ENCODE data around the gene CDC14B. TPM values are rescaled to one million over a fixed set of nuclear protein-coding genes. Genes with fewer than 3 reads are reported as not detected.
"Not testable (repeated sequence)": the region's sequence is repeated elsewhere in the genome, so short reads cannot be mapped to it uniquely, and the experiment has no call there.

Gene CDC14B
- total RNA-seq, 1 donor from 2014 or later: 18.6 TPM

DNA sequence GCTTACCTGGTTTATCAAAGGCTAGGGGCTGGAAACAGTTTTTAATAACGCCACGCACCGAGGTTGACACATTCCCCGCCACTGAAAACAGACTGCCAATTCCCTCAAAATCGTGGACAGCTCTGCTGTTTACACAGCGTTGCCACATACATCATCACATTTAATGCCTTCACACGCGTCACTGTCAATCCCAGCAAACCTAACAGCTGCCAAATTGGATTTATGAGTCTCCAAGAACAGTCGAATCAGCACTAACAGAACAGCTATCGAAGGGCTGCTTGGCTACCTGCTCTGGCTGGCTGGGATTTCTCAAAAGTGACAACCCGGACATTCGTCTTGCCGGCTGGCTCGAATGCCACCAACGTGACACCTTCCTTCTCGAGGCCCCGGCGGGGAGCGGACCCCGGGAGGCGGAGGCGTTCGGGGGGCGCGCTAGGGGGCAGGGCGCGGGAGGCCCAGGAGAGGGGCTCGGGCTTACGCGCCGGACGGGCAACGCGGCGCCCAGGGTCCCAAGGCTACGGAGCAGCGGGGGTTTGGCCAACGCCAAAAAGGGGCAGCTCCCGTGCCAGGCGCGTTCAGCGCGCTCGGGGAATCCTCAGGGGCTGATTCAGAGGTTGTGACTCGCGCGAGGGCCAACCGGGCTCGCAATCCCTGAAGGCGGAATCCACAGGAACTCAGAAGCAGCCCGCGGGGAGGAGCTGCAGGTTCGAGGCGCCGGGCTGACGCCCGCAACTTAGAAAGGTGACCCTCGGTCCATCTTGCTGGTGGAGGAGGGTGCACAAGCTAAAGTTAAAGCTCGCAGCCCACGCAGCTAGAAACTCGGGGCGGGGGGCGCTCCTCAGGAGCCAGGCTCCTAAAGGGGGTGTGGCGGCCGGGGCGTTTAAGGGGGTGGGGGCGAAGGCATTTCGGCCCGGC lies 1.2 kb downstream of the CDC14B start:
- Mint-ChIP-seq H3K27ac (ENCODE audit: unreplicated experiment) (peak overlapping the region; percentile 57), H3K36me3 (ENCODE audit: unreplicated experiment) (no peaks in the 10 kb centered on the region), H3K27me3 (ENCODE audit: unreplicated experiment) (no peaks in the 10 kb centered on the region), H3K9me3 (ENCODE audit: unreplicated experiment) (no peaks in the 10 kb centered on the region), H3K4me1 (ENCODE audit: unreplicated experiment) (peaks cover 15% of the 10 kb centered on the region), H3K4me3 (ENCODE audit: unreplicated experiment) (peak overlapping the region; percentile 78)
- DNase-seq (ENCODE audit: extremely low spot score, unreplicated experiment): no peak
- TF ChIP-seq, protein P1, sequence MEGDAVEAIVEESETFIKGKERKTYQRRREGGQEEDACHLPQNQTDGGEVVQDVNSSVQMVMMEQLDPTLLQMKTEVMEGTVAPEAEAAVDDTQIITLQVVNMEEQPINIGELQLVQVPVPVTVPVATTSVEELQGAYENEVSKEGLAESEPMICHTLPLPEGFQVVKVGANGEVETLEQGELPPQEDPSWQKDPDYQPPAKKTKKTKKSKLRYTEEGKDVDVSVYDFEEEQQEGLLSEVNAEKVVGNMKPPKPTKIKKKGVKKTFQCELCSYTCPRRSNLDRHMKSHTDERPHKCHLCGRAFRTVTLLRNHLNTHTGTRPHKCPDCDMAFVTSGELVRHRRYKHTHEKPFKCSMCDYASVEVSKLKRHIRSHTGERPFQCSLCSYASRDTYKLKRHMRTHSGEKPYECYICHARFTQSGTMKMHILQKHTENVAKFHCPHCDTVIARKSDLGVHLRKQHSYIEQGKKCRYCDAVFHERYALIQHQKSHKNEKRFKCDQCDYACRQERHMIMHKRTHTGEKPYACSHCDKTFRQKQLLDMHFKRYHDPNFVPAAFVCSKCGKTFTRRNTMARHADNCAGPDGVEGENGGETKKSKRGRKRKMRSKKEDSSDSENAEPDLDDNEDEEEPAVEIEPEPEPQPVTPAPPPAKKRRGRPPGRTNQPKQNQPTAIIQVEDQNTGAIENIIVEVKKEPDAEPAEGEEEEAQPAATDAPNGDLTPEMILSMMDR (IDR thresholded peaks at IDR 0.05): no peak

DNA sequence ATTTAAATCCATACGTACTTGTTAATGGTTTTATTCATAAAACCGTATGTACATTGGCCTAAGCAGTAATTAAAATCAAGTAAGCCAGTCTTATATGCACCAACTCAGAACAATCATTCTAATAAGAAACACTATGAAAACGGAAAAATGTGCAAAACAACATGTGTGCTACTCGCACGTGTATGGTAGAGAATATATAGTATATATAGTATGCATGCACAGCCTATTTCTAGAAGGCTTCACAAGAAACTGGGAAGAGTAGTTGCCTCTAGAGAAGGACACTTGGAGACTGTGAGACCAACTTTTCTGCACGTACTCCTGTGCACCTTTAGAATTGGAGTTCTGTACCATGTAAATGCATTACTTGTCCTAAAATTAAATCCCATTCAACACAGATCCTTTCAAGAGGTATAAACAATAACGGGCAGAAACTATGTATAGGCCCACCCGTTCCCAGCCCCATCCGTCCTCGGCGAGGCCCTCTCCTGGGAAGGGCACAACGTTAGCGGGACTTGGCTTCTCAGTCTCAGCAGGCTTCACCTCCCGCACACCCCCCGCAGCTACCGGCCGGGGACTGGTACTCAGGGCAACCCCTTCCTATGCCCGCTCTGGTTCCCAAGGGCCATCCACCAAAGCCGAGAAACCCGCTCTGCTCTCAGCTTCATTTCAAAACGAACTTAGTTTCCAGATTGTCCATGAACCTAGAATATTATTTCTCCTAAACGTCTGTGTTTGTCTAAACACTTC lies 2.0 kb downstream of the CDC14B start:
- peaks cover 22% of the 10 kb centered on the region for H3K4me1 Mint-ChIP-seq (ENCODE audit: unreplicated experiment)

DNA sequence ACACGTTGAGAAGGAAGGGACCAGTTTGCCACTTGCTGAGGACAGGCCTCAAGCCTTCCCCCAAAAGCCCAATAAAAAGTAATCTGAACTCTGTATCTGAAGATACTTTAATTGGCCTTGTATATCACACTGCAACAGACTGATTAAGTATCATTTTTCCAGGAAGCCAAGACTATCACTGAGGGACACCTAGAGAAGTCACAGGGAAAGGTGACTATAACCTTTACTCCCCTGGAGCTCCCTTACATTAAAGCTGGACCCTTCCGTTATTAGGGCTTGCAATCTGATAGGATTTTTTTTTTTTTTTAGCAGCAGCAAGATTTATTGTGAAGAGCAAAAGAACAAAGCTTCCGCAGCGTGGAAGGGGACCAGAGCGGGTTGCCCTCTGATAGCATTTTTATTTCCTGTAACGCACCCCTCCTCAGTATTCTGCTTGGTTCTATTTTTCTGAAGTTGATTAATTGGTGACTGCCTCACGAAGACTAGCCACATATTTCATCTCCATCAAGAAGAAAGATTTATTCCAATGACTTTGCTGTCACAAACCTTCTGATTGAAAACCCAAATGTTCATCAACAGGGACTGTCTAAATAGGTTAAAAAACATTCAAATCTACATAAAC lies 2.7 kb downstream of the CDC14B start:
- Mint-ChIP-seq H3K36me3 (ENCODE audit: unreplicated experiment) (no peaks in the 10 kb centered on the region), H3K27me3 (ENCODE audit: unreplicated experiment) (no peaks in the 10 kb centered on the region), H3K4me1 (ENCODE audit: unreplicated experiment) (peaks cover 29% of the 10 kb centered on the region), H3K27ac (ENCODE audit: unreplicated experiment) (no peak overlapping the region), H3K4me3 (ENCODE audit: unreplicated experiment) (no peak overlapping the region), H3K9me3 (ENCODE audit: unreplicated experiment) (no peaks in the 10 kb centered on the region)
- TF ChIP-seq, protein P1 (IDR thresholded peaks at IDR 0.05): no peak
- DNase-seq (ENCODE audit: extremely low spot score, unreplicated experiment): no peak

More for the DNA sequence above, 2.0 kb downstream of the CDC14B start:
- DNase-seq (ENCODE audit: extremely low spot score, unreplicated experiment): no peak
- TF ChIP-seq, protein P1 (IDR thresholded peaks at IDR 0.05): no peak
- Mint-ChIP-seq H3K27ac (ENCODE audit: unreplicated experiment) (peak overlapping the region; percentile 57), H3K9me3 (ENCODE audit: unreplicated experiment) (no peaks in the 10 kb centered on the region), H3K4me3 (ENCODE audit: unreplicated experiment) (peak overlapping the region; percentile 78), H3K36me3 (ENCODE audit: unreplicated experiment) (no peaks in the 10 kb centered on the region), H3K27me3 (ENCODE audit: unreplicated experiment) (no peaks in the 10 kb centered on the region)

DNA sequence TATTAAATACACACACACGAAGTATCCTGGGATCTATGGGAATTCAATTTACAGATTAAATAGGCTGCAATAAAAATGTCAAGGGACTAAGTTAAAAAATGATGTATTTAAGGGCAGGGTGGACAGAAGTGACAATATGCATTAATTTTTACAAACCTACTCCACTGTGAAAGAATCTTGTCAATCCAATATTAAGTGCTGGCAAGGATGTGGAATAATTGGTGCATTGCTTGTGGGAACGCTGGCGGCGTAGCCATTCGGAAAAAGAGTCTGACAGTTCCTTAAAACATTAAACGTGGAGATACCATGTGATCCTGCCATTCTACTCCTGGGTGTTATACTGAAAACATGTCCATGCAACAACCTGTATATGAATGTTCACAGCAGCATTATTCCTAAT lies 4.2 kb downstream of the CDC14B start:
- no peak overlapping the region for H3K27ac Mint-ChIP-seq (ENCODE audit: unreplicated experiment)
- DNase-seq (ENCODE audit: extremely low spot score, unreplicated experiment): no peak
- H3K36me3 Mint-ChIP-seq (ENCODE audit: unreplicated experiment): no peaks in the 10 kb centered on the region
- no peak overlapping the region for H3K4me3 Mint-ChIP-seq (ENCODE audit: unreplicated experiment)
- peaks cover 41% of the 10 kb centered on the region for H3K4me1 Mint-ChIP-seq (ENCODE audit: unreplicated experiment)
- H3K27me3 Mint-ChIP-seq (ENCODE audit: unreplicated experiment): no peaks in the 10 kb centered on the region
- no peaks in the 10 kb centered on the region for H3K9me3 Mint-ChIP-seq (ENCODE audit: unreplicated experiment)
- TF ChIP-seq, protein P1 (IDR thresholded peaks at IDR 0.05): no peak

DNA sequence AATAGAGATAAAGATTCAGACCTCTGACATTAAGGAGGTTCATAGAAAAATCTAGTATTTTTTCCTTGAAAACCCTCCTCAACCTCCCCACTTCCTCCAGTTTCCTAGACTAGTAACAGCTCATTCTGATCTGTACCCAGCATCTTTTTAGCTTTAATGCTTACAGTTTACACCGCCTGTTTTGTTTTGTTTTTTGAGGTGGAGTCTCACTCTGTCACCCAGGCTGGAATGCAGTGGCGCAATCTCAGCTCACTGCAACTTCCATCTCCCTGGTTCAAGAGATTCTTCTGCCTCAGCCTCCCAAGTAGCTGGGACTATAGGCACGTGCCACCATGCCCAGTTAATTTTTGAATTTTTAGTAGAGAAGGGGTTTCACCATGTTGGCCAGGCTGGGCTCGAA lies 5.0 kb downstream of the CDC14B start:
- not testable (repeated sequence) for H3K27ac Mint-ChIP-seq (ENCODE audit: unreplicated experiment); H3K9me3 Mint-ChIP-seq (ENCODE audit: unreplicated experiment)
- H3K4me1 Mint-ChIP-seq (ENCODE audit: unreplicated experiment): peaks cover 36% of the 10 kb centered on the region

More for the DNA sequence above, 5.0 kb downstream of the CDC14B start:
- H3K36me3 Mint-ChIP-seq (ENCODE audit: unreplicated experiment); H3K4me3 Mint-ChIP-seq (ENCODE audit: unreplicated experiment); H3K27me3 Mint-ChIP-seq (ENCODE audit: unreplicated experiment); DNase-seq (ENCODE audit: extremely low spot score, unreplicated experiment): not testable (repeated sequence)

All from osteocyte (in vitro differentiated cells).